Panc1 (cell line): ENCODE results near the gene B4GALNT2.

Experiments used
- CTCF ChIP-seq: fragments of 450-650 bp; IDR thresholded peaks from 2 replicates; pipeline ENCODE4 v1.5.1; 2017; ENCODE audit warnings: mild to moderate bottlenecking
- POLR2AphosphoS5 ChIP-seq: IDR thresholded peaks from 2 replicates; pipeline ENCODE4 v1.6.1; 2012; ENCODE audit warnings: mild to moderate bottlenecking, low read depth, low read length, moderate library complexity
- REST ChIP-seq, 2 experiments: IDR thresholded peaks; 2 replicates each; pipeline ENCODE4 v1.6.1; 2011 to 2012; ENCODE audit warnings: low read depth in 2 of 2, control low read depth in 1 of 2, low read length in 1 of 2, mild to moderate bottlenecking in 1 of 2, moderate library complexity in 1 of 2; ENCODE audit not compliant: insufficient read depth in 1 of 2
- SIN3A ChIP-seq: IDR thresholded peaks from 2 replicates; pipeline ENCODE4 v1.6.1; 2012; ENCODE audit warnings: low read depth, mild to moderate bottlenecking, low read length, moderate library complexity, borderline replicate concordance; ENCODE audit not compliant: insufficient read depth
- TCF7L2 ChIP-seq: IDR thresholded peaks from 2 replicates; pipeline ENCODE4 v1.6.1; 2011; ENCODE audit warnings: mild to moderate bottlenecking, low read depth, low read length, inconsistent platforms

GRCh38 chr17:49117587-49118230, 14.9 kb upstream of the B4GALNT2 start:
- no peak for TF ChIP-seq CTCF
- TF ChIP-seq POLR2AphosphoS5, result no peak
- no peak for TF ChIP-seq TCF7L2
- no peak for TF ChIP-seq REST (IDR thresholded peaks at IDR 0.05; ENCODE audit: insufficient read depth in 1 of 2, low read depth in 2 of 2, low read length in 1 of 2)
- TF ChIP-seq SIN3A, result no peak
